ENCODE results near the gene ACBD4. TPM values are rescaled to one million over a fixed set of nuclear protein-coding genes. Genes with fewer than 3 reads are reported as not detected.

The ACBD4 gene
- total and polyA plus RNA-seq, 4 donors, result 4.4 to 51.4 (median 44.9) TPM

- Histone ChIP-seq H3K36me3 (ENCODE audit: control insufficient read depth in 4 of 4, insufficient read depth in 3 of 4, low read depth in 1 of 4, low read length in 3 of 4) (peaks cover 0 to under 1% (median 0%) of the 10 kb centered on the region in 4 donors), H3K4me3 (ENCODE audit: low read depth in 1 of 3, low read length in 3 of 3) (no peak overlapping the region), H3K27me3 (ENCODE audit: control insufficient read depth in 4 of 4, insufficient read depth in 4 of 4, low read length in 3 of 4) (no peaks in the 10 kb centered on the region), H3K27ac (ENCODE audit: low read depth in 1 of 2, low read length in 2 of 2) (no peak overlapping the region), H3K9ac (ENCODE audit: low read depth in 1 of 2, low read length in 2 of 2) (no peak overlapping the region), H3K9me3 (ENCODE audit: control insufficient read depth in 4 of 4, low read length in 3 of 4) (no peaks in the 10 kb centered on the region), H3K4me1 (ENCODE audit: control insufficient read depth in 4 of 4, insufficient read depth in 4 of 4, low read length in 3 of 4) (peaks cover 0 to 9% (median 5%) of the 10 kb centered on the region in 4 donors)
- 69% methylated on average over 20 of the region's 20 CpGs for WGBS
- no peak for DNase-seq (ENCODE audit: low spot score)
- TF ChIP-seq ZBTB33 (IDR thresholded peaks at IDR 0.05) (no peak), JUND (IDR thresholded peaks at IDR 0.05) (no peak), TAF1 (conservative IDR thresholded peaks at IDR 0.05) (no peak), HNF4G (IDR thresholded peaks at IDR 0.05) (no peak), HNF4A (conservative IDR thresholded peaks at IDR 0.05) (no peak), FOXA2 (IDR thresholded peaks at IDR 0.05) (no peak)
These were observed 7.8 kb upstream of the ACBD4 start for GRCh38 chr17:45127548-45128300.

- Histone ChIP-seq H3K27ac (ENCODE audit: low read depth in 1 of 2, low read length in 2 of 2) (no peak overlapping the region), H3K9ac (ENCODE audit: low read depth in 1 of 2, low read length in 2 of 2) (no peak overlapping the region), H3K4me3 (ENCODE audit: low read depth in 1 of 3, low read length in 3 of 3) (no peak overlapping the region), H3K36me3 (ENCODE audit: control insufficient read depth in 4 of 4, insufficient read depth in 3 of 4, low read depth in 1 of 4, low read length in 3 of 4) (peaks cover 0 to 1% (median 0%) of the 10 kb centered on the region in 4 donors), H3K4me1 (ENCODE audit: control insufficient read depth in 4 of 4, insufficient read depth in 4 of 4, low read length in 3 of 4) (peaks cover 0 to 14% (median 9%) of the 10 kb centered on the region in 4 donors), H3K9me3 (ENCODE audit: control insufficient read depth in 4 of 4, low read length in 3 of 4) (no peaks in the 10 kb centered on the region), H3K27me3 (ENCODE audit: control insufficient read depth in 4 of 4, insufficient read depth in 4 of 4, low read length in 3 of 4) (no peaks in the 10 kb centered on the region)
- 88% methylated on average over 5 of the region's 5 CpGs for WGBS
- DNase-seq (ENCODE audit: low spot score), result no peak
- no peak for TF ChIP-seq RXRA (IDR thresholded peaks at IDR 0.05)
- no peak for TF ChIP-seq FOXA2 (IDR thresholded peaks at IDR 0.05)
- no peak for TF ChIP-seq FOXA1 (IDR thresholded peaks at IDR 0.05)
- no peak for TF ChIP-seq ATF3 (IDR thresholded peaks at IDR 0.05)
- no peak for TF ChIP-seq MAX (IDR thresholded peaks at IDR 0.05)
- no peak for TF ChIP-seq RAD21 (IDR thresholded peaks at IDR 0.05)
- TF ChIP-seq EGR1 (IDR thresholded peaks at IDR 0.05; ENCODE audit: low read depth in 2 of 2), result no peak
- no peak for TF ChIP-seq REST (IDR thresholded peaks at IDR 0.05)
- TF ChIP-seq YY1 (IDR thresholded peaks at IDR 0.05), result no peak
- TF ChIP-seq SP1 (IDR thresholded peaks at IDR 0.05), result no peak
These were observed 7.2 kb upstream of the ACBD4 start for GRCh38 chr17:45128331-45128730.
